Measurements from ENCODE around the gene SETD2. TPM values are rescaled to one million over a fixed set of nuclear protein-coding genes. Genes with fewer than 3 reads are reported as not detected.

The SETD2 gene
- total and polyA plus RNA-seq, 4 donors = 7.6 to 37.6 (median 19.0) TPM

GRCh38 chr3:46994801-46995731 is 168.8 kb downstream of the SETD2 start:
- Histone ChIP-seq H3K27ac (ENCODE audit: low read depth in 1 of 2, low read length in 2 of 2) (no peak overlapping the region), H3K9me3 (ENCODE audit: control insufficient read depth in 4 of 4, low read length in 3 of 4) (no peaks in the 10 kb centered on the region), H3K4me1 (ENCODE audit: control insufficient read depth in 4 of 4, insufficient read depth in 4 of 4, low read length in 3 of 4) (peaks cover 0 to 7% (median 3%) of the 10 kb centered on the region in 4 donors), H3K27me3 (ENCODE audit: control insufficient read depth in 4 of 4, insufficient read depth in 4 of 4, low read length in 3 of 4) (no peaks in the 10 kb centered on the region), H3K9ac (ENCODE audit: low read depth in 1 of 2, low read length in 2 of 2) (no peak overlapping the region), H3K4me3 (ENCODE audit: low read depth in 1 of 3, low read length in 3 of 3) (no peak overlapping the region), H3K36me3 (ENCODE audit: control insufficient read depth in 4 of 4, insufficient read depth in 3 of 4, low read depth in 1 of 4, low read length in 3 of 4) (peaks cover 0 to 6% (median 0%) of the 10 kb centered on the region in 4 donors)
- no peak for TF ChIP-seq TAF1 (conservative IDR thresholded peaks at IDR 0.05)
- TF ChIP-seq RXRA (IDR thresholded peaks at IDR 0.05) = no peak
- TF ChIP-seq REST (IDR thresholded peaks at IDR 0.05) = no peak
- no peak for TF ChIP-seq HNF4A (conservative IDR thresholded peaks at IDR 0.05)
- TF ChIP-seq, protein P1, sequence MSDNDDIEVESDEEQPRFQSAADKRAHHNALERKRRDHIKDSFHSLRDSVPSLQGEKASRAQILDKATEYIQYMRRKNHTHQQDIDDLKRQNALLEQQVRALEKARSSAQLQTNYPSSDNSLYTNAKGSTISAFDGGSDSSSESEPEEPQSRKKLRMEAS (IDR thresholded peaks at IDR 0.05) = no peak
- no peak for TF ChIP-seq YY1 (IDR thresholded peaks at IDR 0.05)
- TF ChIP-seq RAD21 (IDR thresholded peaks at IDR 0.05) = no peak
- no peak for TF ChIP-seq CTCF (IDR thresholded peaks at IDR 0.05; ENCODE audit: low read depth, low read length, missing input control)
- TF ChIP-seq EGR1 (IDR thresholded peaks at IDR 0.05; ENCODE audit: low read depth in 2 of 2) = no peak
- TF ChIP-seq NR2F2 (IDR thresholded peaks at IDR 0.05) = no peak
- TF ChIP-seq ATF3 (IDR thresholded peaks at IDR 0.05) = no peak
- TF ChIP-seq ZBTB33 (IDR thresholded peaks at IDR 0.05) = no peak
- TF ChIP-seq GABPA (IDR thresholded peaks at IDR 0.05 in 1 of 2, conservative IDR thresholded peaks at IDR 0.05 in 1 of 2) = no peak
- no peak for TF ChIP-seq JUND (IDR thresholded peaks at IDR 0.05)
- TF ChIP-seq HNF4G (IDR thresholded peaks at IDR 0.05) = no peak
- TF ChIP-seq SP1 (IDR thresholded peaks at IDR 0.05) = no peak
- no peak for DNase-seq (ENCODE audit: low spot score)
- 92% methylated on average over 29 of the region's 29 CpGs for WGBS
